SHP77 treated with DMSO at 0.1 percent for 48 hours (cell line): Measurements from ENCODE around the gene WIZ.

Experiments
- DNase-seq: peaks from one replicate; lab custom pipeline; 2025; lab: John Stamatoyannopoulos, UW

Gene WIZ

DNA sequence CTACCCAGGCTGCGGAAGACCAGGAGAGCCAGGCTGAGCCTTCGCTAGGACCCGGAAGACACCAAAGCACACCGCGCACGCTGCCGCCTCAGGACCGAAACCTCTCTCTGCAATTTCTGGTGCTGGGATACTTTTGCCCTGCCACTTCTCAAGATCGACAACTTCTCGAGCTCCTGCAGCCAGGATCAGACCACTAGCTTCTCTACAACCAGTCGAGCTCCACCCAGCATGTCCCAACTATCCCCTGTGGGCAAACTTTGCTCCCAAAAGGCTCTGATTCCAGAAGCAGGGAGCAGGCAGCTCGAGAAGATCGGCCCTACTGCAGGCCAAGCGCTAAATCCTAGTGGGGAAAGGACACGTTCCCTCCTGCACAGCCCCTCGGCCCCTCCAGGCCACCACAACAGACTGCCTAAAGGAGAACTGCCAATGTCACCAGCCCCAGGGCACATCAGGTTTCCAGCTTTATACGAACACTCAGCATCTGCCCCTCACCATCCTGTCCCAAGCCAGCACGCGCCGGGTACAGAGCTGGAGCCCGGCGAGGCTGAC lies 71.1 kb downstream of the WIZ start:
- no peak for DNase-seq

DNA sequence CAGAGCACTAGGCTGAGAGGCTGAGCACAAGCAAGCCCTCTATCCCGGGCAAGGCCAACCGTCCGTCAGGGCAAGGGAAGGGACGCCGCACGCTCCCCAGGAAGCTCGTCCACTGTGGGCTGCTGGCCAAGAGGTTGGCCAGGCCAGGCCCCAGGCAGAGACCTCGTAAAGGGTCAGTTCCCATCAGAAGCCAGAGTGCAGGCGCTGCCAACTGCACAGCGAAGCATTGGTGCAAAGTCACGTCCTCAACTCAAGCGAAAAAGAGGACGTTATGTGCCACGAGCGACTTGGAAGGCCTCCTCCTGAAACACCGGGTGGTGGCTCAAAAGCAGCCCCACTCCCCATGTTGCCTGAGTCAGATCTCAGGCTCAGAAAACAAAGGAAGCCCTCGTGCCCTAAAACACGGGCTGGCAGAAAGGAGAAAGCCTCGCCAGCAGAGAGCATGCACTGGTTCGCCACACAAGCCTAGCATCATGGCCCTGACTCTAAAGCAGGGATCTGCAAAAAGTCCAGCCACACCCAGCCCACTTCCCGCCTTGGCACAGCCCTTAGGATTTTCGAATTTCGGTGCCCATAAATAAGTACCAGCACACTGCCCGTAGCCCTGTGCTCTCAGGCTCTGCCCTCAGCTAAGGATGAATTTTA lies 74.8 kb downstream of the WIZ start:
- DNase-seq, result no peak

DNA sequence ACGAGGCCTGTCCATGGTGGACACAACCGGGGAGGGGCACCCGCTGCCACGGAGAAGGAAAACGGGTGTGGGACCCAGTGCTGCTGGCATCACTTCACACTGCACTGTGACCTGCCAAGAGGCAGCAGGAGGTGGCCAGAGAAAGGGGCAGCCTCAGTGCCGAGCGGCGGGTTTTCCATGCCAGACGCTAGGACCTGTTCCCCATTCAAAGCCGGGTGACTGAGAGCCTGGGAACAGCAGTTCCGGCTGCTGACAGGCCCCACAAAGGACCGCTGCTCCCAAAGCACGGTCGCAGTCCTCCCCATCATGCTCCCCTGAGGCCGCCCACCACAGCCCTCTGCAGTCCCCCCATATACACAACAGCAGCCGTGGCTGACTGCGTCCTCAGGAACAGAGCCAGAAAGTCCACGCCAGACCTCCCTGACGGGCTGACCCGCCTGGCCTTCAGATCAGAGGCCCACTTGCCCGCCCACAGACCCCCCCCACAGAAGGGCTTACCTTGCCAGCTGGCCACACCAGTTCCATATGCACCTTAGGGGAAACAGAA lies 75.6 kb downstream of the WIZ start:
- DNase-seq, result no peak

DNA sequence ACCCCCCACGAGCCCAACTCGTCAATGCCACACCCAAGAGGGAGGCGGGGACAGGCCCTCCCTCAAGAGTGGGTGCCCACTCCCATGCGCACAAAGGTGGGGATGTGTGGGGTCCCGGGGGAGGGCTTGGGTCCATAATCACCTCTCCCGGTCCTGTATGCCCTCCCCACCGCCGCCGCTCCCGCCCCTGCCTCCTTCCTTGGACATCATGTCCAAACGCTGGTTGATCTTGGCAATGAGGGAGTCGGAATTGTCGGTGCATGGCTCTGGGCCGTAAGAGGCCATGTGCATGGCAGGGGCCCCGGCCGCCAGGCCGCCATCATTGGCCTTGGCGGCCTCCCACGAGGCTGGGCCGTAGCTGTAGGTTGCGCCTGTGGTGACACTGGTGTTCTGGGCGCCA lies 76.1 kb downstream of the WIZ start:
- DNase-seq, result no peak

DNA sequence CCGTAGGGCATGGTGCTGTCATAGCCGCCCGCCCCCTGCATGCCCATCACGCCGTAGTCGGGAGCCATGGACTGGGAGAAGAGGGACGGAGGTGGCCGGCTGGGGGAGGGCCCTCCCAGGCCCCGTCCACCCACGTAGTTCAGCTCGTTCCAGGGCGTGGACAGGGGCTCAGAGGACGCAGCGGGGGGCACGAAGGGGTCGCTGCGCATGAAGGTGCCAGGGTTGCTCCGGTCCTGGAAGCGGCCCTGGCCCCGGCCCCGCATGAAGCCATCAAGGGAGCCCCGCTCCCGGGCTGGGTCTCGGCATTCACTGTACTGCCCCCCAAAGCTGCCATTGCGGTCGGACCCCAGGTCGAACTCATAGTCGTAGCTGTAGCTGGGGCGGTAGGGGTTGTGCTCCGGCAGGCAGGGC lies 76.9 kb downstream of the WIZ start:
- no peak for DNase-seq

DNA sequence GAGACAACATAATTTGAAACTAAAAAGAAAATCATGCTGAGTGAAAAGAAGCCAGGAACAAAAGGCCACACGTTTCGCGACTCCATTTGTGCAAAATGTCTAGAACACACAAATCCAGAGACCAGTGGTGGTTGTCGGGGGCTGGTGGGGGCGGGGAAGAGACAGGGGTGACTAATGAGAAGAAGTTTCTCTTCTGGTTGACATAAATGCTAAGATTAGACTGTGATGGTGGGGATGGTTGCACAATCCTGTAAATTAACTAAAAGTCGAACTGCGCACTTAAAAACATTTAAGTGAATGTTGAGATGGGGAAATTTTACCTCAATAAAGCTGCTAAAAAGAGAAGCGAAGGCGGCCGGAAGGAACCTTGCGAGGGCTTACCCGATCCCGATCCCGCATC lies 77.3 kb downstream of the WIZ start:
- no peak for DNase-seq

DNA sequence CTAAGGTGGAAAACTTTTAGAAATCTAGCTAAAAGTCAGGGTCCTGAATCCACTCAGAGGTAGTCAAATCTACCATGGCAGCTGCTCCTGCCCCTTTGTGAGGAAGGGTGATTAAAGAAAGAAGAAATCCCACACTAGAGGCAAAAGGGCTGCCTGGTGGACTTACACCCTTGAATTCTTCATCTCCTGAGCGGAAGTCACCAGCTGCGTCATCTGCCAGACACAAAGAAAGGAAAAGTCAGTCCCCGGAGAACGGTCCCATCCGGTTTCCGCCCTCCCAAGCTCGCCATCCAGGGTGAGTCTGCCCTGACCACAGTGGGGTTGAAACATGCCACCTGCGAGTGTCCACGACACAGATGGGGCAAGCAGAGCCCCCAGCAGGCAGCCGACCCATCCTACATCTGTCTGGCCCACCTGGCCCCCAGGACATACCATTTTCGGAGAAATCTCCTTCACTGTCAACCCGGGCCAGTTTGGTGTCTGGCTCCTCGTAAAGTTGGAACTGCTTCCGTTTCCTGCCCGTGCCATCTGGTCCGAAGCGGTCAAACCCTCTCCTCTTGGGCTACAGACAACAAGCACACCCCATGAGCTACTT lies 77.9 kb downstream of the WIZ start:
- DNase-seq, result no peak

DNA sequence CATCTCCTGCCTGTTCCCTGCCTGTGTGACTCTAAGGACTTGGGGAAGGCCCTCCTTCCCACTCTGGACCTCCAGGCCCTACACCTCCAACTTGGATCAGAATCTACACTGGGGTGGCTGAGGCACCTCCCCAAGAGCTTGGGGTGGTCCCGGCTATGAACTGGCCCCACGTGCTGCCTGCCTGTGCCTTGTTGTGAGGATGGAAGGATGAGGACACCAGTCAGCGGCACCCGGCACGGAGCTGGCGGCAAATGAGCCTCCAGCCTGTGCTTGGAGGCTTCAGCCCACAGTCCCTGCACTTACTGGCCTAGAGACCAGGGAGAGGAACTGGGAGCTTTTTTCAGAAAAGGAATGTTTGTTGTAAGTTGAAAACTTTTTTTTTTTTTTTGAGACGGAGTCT lies 78.6 kb downstream of the WIZ start:
- no peak for DNase-seq
